Testis (tissue), 3 donors: Measurements from ENCODE around the gene ZNF500. TPM values are rescaled to one million over a fixed set of nuclear protein-coding genes. Genes with fewer than 3 reads are reported as not detected.

Experiments
- DNase-seq: peaks from one replicate; pipeline ENCODE4 v3.0.0-alpha.2; 2019
- H3K27ac ChIP-seq, 2 donors: fragments of 200-600 bp; sonication (generic); one replicate each; pipeline ENCODE4 v1.5.1; 2019
- H3K27me3 ChIP-seq: fragments of 200-600 bp; sonication (generic); one replicate; pipeline ENCODE4 v1.5.1; 2019
- H3K36me3 ChIP-seq: fragments of 200-600 bp; sonication (generic); one replicate; pipeline ENCODE4 v1.5.1; 2017; ENCODE audit warnings: low read depth; ENCODE audit errors: missing control alignments
- H3K4me1 ChIP-seq: fragments of 200-600 bp; sonication (generic); one replicate; pipeline ENCODE4 v1.5.1; 2019
- H3K4me3 ChIP-seq, 2 donors: fragments of 200-600 bp; sonication (generic); one replicate each; pipeline ENCODE4 v1.5.1; 2017 to 2019
- H3K9me3 ChIP-seq: fragments of 200-600 bp; sonication (generic); one replicate; pipeline ENCODE4 v1.5.1; 2017
- POLR2A ChIP-seq: fragments of 450-650 bp; IDR thresholded peaks from one replicate; pipeline ENCODE4 v1.6.1; 2017; ENCODE audit warnings: antibody characterized with exemption, mild to moderate bottlenecking, moderate library complexity
- WGBS, 2 donors: methylation state at CpG; one replicate each; pipeline ENCODE4 v1.1.5; 2018; 5-methylcytosine and 5-hydroxymethylcytosine counted together
- intact Hi-C: fragments of 100-400 bp; cut with DNase I; formaldehyde crosslinking; loops from one replicate; pipeline ENCODE4 v1.15.1; 2023; ENCODE audit warnings: low total_unique reads
- polyA plus RNA-seq: library from polyadenylated mRNA; stranded (reverse); fragments of 350-450 nt; fragmentation: Illumina TruSeq; extraction: RNeasy Lipid Tissue Mini Kit (QIAGEN cat#74804); gene quantifications from one replicate; pipeline ENCODE4 v1.2.3, GENCODE V29; 2014; ENCODE audit warnings: low read depth, low replicate concordance; ENCODE audit not compliant: insufficient read depth
- total RNA-seq, 2 donors: library from RNA; depleted of rRNA; stranded (reverse); fragments of >200 nt; gene quantifications; one replicate each; pipeline ENCODE4 v1.2.3, GENCODE V29; 2016
- TF ChIP-seq, protein P1 (sequence below), 3 experiments: fragments of 450-650 bp in 2 of 3; fragments of 200-600 bp in 1 of 3; sonication (generic) in 1 of 3; IDR thresholded peaks; one replicate each; pipeline ENCODE4 v1.5.1; 2016 to 2019; ENCODE audit warnings: antibody characterized with exemption in 3 of 3, mild to moderate bottlenecking in 2 of 3, moderate library complexity in 1 of 3

Gene ZNF500
- total and polyA plus RNA-seq, 3 donors from 2014 or later, result 12.5 to 24.9 (median 24.3) TPM

GRCh38 chr16:4800290-4801041 lies 33.5 kb upstream of the ZNF500 start:
- H3K27ac ChIP-seq, result no peak overlapping the region
- H3K36me3 ChIP-seq, result no peaks in the 10 kb centered on the region
- no peak for TF ChIP-seq POLR2A
- TF ChIP-seq, protein P1, sequence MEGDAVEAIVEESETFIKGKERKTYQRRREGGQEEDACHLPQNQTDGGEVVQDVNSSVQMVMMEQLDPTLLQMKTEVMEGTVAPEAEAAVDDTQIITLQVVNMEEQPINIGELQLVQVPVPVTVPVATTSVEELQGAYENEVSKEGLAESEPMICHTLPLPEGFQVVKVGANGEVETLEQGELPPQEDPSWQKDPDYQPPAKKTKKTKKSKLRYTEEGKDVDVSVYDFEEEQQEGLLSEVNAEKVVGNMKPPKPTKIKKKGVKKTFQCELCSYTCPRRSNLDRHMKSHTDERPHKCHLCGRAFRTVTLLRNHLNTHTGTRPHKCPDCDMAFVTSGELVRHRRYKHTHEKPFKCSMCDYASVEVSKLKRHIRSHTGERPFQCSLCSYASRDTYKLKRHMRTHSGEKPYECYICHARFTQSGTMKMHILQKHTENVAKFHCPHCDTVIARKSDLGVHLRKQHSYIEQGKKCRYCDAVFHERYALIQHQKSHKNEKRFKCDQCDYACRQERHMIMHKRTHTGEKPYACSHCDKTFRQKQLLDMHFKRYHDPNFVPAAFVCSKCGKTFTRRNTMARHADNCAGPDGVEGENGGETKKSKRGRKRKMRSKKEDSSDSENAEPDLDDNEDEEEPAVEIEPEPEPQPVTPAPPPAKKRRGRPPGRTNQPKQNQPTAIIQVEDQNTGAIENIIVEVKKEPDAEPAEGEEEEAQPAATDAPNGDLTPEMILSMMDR (IDR thresholded peaks at IDR 0.05), result no peak
- H3K9me3 ChIP-seq, result no peaks in the 10 kb centered on the region
- intact Hi-C loops, result no loop called here
- peak; percentile 50 for DNase-seq
- no peaks in the 10 kb centered on the region for H3K27me3 ChIP-seq
- H3K4me1 ChIP-seq, result peaks cover 12% of the 10 kb centered on the region
- H3K4me3 ChIP-seq, result no peak overlapping the region
- 80 to 86% methylated on average over 8 to 17 of the region's 17 CpGs for WGBS, 2 donors

DNA sequence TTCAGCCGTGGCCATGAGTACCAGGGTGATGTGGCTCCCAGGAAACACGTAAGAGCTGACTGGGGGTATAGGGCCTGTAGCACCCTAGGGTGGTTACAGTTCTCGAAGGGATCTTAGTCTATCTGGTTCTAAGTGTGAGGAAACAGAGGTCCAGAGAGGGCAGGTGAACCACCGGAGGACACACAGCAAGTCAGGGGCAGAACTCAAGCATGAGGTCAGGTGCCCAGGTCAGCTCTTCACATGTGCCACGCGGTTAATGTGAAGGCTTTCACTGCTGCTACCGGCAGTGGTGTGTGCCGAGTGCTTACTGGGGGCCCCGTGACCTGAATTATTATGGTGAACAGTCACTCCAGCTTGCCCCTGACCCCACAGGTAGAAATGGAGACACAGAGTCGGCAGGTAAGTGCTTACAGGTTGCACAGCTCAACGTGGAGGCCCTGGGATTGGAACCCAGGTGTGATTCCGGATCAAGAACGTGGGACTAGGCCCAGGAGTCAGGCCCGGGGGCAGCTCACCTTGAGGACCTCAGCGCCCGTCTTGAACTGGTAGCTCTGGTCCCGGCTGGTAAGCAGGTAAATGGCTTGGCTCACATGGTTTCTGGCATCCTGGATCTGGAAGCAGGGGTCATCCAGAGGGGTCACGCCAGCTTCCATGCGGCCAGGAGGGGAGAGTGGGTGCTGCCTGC lies 32.4 kb upstream of the ZNF500 start:
- no peaks in the 10 kb centered on the region for H3K36me3 ChIP-seq
- no peaks in the 10 kb centered on the region for H3K9me3 ChIP-seq
- TF ChIP-seq, protein P1 (IDR thresholded peaks at IDR 0.05), result no peak
- TF ChIP-seq POLR2A, result no peak
- H3K27me3 ChIP-seq, result no peaks in the 10 kb centered on the region
- peaks cover 10% of the 10 kb centered on the region for H3K4me1 ChIP-seq
- no peak overlapping the region for H3K4me3 ChIP-seq
- no peak for DNase-seq
- no peak overlapping the region for H3K27ac ChIP-seq
- intact Hi-C loops, result no loop called here
- 92 to 94% methylated on average over 10 to 18 of the region's 19 CpGs for WGBS, 2 donors

- TF ChIP-seq POLR2A, result no peak
- TF ChIP-seq, protein P1 (IDR thresholded peaks at IDR 0.05), result no peak
- Histone ChIP-seq H3K9me3 (no peaks in the 10 kb centered on the region), H3K27me3 (no peaks in the 10 kb centered on the region), H3K27ac (no peak overlapping the region), H3K36me3 (no peaks in the 10 kb centered on the region), H3K4me1 (peaks cover 10% of the 10 kb centered on the region), H3K4me3 (no peak overlapping the region)
- 96% methylated on average over 11 to 15 of the region's 16 CpGs for WGBS, 2 donors
- intact Hi-C loops, result no loop called here
- no peak for DNase-seq
These were observed 31.5 kb upstream of the ZNF500 start for GRCh38 chr16:4798456-4798855.

DNA sequence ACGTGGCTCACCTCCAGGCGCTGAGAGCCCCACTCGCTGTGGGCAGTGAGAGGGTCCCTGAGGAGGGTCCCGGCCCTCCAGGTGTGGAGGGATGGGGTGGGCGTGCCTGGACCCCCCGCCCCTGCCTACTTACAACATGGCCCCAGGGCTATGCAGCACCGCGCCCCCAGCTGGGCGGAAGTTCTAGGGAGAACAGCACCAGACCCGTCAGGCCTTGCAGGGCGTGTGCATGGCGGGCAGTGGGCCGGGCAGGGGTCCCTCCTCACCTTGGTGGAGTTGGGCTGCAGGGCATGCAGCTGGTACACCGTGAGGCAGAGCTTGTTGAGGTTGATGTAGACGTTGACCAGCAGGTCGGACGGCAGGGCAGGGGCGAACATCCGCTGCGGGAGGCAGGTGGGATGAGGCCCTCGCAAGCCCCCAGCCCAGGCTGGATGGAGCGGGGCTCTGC lies 30.9 kb upstream of the ZNF500 start:
- TF ChIP-seq, protein P1 (IDR thresholded peaks at IDR 0.05), result no peak
- no peak for TF ChIP-seq POLR2A
- Histone ChIP-seq H3K36me3 (no peaks in the 10 kb centered on the region), H3K4me1 (peaks cover 10% of the 10 kb centered on the region), H3K9me3 (no peaks in the 10 kb centered on the region), H3K27me3 (no peaks in the 10 kb centered on the region), H3K27ac (no peak overlapping the region), H3K4me3 (no peak overlapping the region)
- DNase-seq, result no peak
- 92 to 96% methylated on average over 22 of the region's 22 CpGs for WGBS, 2 donors
- intact Hi-C loops, result no loop called here
